Hematopoietic multipotent progenitor cell treated with erythropoietin and hydrocortisone succinate and interleukin-3 and kit ligand, for 15 days (in vitro differentiated cells): ENCODE data around the gene OR10H5.
"Not testable (repeated sequence)": the region's sequence is repeated elsewhere in the genome, so short reads cannot be mapped to it uniquely, and the experiment has no call there.

Source experiments
- DNase-seq: peaks from one replicate; pipeline ENCODE4 v3.0.0-alpha.2; 2015; ENCODE audit warnings: low spot score

Gene OR10H5, protein sequence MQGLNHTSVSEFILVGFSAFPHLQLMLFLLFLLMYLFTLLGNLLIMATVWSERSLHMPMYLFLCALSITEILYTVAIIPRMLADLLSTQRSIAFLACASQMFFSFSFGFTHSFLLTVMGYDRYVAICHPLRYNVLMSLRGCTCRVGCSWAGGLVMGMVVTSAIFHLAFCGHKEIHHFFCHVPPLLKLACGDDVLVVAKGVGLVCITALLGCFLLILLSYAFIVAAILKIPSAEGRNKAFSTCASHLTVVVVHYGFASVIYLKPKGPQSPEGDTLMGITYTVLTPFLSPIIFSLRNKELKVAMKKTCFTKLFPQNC

DNA sequence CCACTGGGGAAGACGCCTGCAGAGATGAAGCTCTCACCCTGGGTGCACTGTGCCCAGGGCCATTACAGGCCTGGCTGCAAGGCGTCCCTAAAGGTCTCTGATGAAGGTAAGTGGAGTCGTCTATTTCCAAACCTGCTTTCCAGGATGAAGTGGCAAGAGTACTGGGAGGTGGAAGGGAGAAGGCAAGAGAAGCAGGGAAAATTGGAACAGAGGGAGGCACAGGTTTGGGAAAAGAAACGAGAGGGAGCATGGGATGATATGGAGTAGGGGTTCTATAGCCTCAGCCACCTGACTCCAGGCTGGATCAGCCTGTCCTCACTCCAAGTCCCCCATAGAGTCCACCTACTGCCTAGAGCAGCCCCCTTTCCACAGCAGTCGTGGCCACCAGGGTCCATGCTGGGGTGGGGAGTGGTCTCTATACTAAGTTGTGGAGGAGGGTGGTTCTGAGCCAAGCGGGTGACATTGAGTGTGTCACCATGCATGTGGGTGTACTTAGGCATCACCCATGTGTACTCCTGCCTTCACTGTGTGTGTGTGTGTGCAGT lies at the start of gene OR10H5:
OR10H5 (plus strand) TSS at position 51 of the 545 bp plus-strand sequence. CDS start 6,388 bp downstream, outside the sequence.
- no peak for DNase-seq

DNA sequence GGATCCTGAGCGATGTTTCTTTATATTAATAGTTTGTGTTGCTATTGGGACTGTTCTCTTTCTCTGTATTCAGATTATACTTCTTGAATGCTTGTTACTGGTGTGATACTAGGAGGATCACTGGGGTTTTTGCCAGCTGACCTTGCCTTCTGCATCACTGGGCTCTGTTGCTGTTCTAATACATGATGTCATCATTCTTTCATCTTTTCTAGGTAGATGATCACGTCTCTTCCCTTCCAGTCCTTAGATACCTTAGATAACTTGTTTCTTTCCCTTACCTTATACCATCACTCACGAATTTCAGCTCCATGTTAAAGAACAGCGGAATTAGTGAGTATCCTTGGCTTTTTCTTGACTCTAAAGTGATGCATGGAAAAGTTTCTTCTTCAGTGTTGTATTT lies 49.7 kb upstream of the OR10H5 start, which contains the start of gene OR10H3:
OR10H3 (plus strand) TSS at position 264 of the 400 bp plus-strand sequence. CDS start 3,408 bp downstream, outside the sequence.
- no peak for DNase-seq

DNA sequence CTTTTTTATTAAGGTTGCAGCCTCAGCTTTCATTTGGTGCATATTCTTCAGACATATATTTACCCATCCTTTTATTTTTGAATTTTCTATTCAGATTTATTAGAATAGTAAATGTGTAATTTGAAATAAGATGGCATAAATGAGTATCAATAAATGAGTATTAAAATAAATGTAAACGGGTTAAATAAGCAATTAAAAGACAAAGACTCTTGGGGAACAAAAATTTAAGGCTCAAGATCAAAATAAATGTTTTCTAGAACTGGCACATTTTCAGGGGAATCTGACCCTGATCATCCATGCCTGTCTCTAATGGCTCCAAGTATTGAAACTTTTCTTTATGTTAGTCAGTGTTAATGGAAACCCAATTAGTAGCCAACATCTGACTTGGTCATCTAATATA lies 46.7 kb upstream of the OR10H5 start:
- DNase-seq: no peak

DNA sequence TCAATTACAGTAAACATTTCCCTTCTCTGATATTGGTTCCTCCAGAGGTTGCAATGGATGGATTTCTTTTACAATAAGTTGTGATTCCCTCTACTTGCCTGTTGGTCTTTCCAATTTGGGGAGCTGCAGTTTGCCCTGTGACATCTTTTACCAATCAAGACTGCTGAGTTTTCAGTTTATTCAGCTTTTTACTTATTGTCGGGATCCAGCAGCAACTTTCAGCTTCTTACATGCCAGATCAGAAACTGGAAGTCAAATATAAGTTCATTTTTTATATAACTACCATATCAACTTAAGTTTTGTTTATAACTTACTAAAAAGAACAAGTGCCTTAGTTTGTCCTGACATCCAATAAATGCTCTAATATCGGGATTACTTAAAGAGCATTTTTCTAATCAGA lies 39.2 kb upstream of the OR10H5 start:
- DNase-seq: no peak

DNA sequence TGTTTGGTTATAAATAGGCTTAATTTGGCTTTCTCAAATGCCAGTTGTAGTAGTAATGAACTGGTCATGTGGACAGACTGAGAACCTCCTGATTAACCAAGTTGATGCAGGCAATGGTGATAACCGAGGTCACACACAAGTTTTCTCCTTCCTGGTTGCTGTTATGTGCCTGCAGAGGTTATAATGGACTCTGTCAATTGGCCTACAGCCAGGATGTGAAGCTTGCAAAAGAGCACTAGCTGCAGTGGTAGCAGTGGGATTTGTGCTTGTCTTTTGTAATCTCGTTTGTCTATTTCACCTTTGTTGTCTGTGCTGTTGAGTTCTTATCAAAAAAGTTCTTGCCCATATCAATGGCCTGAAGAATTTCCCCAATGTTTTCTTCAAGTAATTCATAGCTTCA lies 29.1 kb upstream of the OR10H5 start:
- no peak for DNase-seq

DNA sequence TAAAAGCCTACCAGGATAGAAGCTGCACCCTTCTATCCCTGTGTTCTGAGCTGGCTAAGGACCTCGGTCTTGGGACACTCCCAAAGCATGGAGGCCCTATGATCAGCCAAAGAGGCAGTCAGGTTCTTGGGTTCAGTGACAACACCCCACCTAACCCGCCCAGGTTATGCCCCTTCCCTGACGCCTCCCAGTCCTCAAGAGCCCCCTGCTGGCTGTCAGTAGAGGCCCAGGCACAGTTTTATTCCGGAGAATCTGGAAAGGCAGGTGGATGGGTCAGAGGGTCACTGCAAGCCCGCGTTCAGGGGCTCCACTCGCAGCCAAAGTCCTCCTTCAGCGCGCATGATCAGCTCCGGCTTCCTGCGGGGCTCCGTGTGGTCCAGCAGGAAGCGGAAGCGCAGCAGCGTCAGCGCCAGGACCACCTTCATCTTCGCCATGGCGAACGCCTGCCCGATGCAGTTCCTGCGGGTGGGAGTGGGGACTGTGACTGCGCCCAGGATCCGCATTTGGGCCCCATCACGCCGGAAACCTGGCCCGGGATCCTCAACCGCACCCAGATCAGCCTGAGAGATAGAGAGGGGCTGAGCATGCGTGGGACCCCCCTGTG lies 27.4 kb upstream of the OR10H5 start:
- DNase-seq: peak; percentile 12

DNA sequence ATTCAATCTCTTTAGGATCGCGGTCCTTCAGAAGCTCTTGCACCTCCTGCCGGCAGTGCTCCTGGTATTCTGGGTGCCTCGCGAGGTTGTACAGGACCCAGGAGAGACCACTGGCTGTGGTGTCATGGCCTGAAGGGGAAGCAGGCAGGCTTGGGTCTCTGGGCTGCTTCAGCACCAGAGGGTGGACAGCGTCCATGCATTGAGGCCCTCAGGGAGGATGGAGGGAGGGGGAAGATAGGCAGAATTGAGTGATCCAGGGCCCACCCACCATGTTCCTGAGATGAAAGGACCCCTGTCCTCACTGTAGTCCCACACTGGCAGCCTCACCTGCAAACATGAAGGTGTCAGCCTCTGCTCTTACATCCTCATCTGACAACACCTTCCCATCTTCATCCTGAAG lies 17.9 kb upstream of the OR10H5 start:
- no peak for DNase-seq

DNA sequence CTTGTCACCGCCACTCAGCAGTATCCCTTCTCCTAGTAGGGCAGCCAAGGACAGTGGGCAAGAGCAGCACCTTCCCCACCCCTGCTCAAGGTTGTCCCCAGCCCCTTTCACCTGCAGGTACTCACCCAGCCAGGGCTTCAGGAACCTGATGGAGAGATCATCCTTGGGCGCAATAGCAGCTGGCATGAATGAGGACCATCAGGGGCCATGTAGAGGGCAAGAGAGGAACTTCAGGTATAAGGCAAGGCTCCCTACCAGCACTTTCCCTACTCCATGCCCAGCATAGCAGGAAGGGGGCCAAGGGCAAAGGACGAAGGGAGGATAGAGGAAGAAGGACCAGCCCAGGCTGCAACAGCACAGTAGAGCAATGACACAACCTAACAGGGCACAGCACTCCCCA lies 13.3 kb upstream of the OR10H5 start:
- DNase-seq: not testable (repeated sequence)

DNA sequence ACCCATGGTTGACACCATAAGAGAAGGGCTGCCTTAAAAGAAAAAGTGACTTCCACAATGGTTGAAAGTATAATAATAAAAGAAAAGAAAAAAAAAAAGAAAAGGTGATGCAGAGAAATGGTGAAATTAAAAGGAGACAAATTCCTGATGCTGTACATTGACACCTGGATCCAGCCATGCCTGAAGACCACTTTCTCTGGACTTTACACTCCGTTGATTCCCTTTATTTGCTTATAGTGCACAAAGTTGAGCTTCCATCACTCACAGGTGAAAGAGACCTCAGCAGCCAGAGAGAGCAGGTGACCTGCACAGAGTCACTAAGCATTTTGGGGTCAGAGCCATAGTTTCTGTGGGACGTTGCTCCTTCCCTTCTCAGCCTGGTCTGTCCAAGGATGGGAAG lies 12.2 kb upstream of the OR10H5 start:
- no peak for DNase-seq

DNA sequence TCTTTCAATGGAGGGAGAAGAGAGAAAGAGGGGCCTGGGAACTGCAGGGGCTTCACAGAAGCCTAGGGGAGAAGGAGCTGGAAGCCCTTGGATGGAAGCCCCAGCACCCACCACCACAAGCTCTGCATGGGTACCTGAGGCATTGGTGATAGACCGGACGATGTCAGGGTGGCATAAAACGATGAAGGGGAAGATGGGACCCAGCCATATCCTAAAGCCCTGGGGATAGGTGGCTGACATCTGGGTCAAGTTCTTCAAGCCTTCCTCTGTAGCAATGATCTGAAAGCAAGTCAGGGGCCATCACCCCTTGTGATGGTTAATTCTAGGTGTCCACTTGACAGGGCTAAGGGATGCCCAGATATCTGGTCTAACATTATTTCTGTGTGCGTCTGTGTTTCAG lies 11.2 kb upstream of the OR10H5 start:
- DNase-seq: no peak

DNA sequence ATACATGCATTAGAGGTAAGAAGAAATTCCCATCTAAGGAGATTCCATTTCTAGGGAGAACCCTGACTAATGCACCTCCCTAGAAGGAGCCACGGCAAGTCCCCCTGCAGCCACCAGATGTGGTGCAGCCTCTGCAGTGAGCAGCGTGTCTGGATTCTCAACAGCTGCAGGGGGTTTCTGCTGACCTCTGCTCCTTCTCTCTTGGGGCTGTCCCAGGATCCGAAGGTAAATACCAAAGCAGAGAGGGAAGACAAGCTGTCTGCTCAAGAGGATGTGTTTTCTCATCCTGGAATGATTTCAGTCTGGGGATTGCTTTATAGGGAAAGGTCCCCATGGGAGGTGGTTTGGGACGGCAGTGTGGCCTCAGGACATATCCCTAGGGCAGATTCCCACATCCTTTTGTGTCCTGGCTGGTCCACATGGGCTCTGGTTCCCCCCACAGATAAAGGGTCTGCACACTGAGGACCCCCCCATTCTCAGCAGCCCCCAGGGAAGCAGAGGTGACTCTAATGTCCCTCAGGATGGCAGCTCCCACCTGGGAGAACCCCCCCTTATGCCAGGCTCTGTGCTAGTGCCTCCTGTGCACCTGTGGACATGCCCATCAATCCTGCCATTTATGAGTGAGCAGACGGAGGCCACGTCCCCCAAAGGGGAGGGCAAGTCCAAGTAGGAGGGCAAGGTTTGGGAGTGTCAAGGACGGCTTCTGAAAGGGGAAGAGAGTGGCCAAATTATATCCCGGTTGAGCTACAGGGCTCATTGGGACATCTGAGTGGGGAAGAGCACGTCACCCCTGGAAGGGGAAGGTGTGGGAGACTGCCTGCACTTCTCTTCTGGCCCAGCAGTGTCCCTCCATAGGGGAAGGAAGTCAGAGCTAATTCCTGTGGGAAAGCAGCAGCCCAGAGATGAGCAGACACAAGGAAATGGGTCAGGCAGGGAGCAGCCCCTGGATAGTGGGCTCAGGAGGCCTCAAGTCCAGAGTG lies 10.2 kb upstream of the OR10H5 start:
- DNase-seq: no peak

DNA sequence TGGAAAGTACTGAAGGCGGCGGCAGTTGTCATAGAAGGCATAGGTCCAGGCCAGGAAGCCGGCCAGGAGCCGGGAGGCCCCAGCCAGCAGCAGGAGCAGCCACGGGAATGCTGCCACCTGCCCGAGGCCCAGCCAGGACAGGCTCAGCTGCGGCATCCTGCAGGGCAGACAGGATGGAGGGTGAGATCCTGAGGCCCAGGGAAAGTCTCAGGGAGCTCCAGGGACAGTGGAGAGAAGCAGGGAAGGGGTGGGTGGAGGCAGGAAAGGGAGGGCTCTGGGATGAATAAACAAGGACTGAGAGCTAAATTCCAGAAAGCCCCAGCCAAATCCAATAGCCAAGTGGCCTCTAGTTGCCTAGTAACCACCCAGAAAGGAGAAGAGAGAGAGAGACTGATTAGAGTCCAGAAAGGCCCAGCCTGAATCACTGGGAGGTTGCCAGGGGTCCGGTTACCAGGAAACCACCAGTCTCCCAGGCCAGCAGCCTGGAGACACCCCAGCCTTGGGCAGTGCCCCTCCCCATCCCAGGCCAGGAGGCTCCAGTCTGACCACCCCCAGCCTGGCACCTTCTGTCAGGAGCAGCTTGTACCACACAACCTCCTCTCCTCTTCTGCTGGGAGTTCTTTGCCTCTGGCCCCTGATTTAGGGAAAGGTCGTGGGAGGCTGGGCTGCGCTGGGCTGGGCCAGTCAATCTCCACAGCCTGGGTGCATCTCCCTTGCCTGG lies 7.5 kb upstream of the OR10H5 start:
- DNase-seq: no peak

DNA sequence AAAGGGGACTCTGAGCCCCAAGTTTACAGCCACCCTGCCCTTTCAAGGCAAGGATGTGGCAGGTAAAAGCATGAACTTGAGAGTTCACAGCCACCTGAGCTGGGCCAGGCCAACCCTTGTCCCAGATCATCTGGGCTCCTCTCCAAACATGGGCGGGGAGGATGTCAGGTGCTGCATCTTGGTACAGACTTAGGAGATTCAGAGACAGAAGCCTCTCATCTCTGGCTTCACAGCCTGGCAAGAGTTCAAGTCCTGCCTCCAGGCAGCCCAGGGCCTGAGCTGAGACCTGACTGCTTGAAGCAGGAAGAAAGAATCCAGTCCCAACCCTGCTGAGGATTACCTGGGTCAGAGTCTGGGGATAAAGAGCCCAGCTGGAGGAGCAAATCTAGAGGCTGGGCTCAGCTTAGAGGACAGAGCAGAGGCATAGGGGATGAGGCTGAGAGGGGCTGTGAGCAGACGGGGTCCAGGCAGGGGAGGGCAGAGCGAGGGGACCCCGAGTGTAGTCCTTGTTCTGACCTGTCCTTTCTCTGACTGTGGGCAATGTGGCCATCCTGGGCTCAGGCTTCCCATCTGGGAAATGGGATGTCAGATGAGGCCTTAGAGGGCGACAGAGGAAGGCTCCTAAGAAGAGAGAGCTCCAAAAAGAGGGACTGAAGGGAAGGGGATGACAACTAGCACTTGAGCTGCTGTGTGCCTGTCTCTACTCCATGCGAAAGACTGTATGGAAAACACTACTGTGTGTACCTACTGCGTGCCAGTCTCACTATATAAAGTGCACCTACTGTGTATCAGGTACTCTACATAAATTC lies 6.6 kb upstream of the OR10H5 start:
- DNase-seq: no peak

DNA sequence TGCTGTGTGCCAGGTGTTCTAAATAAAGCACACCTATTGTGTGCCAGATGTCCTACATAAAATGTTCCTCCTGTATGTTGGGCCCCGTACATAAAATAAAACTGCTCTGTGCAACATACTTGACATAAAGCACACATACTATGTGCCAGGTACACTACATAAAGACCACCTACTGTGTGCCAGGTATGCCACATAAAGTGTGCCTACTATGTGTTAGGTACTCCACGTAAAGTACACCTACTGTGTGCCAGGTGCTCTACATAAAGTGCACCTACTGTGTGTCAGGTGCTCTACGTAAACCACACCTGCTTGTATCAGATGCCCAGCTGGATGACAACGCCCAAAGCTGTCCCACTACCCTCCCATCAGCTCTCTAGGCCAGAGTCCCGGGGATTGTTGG lies 5.8 kb upstream of the OR10H5 start:
- no peak for DNase-seq

DNA sequence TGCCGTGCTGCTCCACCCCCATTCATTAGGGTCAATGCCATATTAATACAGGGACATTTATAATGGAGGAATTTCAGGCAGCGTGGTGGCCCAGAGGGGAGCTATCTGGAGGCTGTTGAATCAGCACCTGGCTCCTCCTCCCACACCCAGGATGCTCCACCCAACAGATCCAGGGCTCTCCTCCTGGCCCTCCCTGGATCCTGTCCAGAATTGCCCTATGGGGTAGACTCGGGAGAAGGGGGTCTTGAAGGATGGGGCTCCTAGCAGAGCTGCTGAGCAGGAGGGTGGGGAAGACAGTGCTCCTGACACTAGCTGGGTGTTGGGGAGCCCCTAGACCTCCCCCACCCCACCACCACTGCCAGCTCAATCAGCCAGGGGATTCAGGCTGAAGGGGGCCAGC lies 5.2 kb upstream of the OR10H5 start:
- no peak for DNase-seq

DNA sequence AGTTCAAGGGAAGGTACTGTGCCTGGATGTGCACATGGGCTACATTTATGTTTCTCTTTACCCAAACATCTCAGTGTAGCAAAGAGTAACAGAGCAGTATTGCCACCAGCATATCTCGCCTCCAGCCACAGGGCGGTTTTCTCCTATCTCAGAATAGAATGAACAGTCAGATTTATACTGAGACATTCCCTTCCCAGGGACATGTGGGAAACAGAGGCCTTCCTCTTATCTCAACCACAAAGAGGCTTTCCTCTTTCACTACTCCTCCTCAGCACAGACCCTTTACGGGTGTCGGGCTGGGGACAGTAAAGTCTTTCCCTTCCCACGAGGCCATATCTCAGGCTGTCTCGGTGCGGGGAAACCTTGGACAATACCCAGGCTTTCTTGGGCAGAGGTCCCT lies 4.6 kb upstream of the OR10H5 start:
- not testable (repeated sequence) for DNase-seq

DNA sequence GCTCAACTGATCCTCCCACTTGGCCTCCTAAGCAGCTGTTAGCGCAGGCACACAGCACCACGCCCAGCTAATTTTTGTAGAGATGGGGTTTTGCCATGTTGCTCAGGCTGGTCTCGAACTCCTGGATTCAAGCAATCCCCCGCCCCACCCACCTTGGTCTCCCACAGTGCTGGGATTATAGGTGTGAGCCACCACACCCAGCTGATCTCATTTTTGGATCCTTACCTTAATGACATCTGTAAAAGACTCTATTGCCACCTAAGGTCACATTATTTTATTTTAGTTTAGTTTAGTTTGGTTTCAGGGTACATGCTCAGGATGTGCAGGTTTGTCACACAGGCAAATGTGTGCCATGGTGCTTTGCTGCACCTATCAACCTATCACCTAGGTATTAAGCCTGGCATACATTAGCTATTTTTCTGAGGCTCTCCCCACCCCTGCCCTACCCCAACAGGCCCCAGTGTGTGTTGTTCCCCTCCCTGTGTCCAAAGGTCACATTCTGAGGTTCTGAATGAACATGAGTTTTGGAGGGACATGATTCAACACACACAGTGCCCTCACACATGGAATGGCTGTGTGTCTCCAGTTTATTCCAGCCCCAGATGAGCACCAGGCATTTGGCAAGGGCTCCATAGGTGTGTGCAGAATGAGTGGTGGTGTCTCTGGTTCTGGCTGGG lies 1.3 kb downstream of the OR10H5 start:
- no peak for DNase-seq

DNA sequence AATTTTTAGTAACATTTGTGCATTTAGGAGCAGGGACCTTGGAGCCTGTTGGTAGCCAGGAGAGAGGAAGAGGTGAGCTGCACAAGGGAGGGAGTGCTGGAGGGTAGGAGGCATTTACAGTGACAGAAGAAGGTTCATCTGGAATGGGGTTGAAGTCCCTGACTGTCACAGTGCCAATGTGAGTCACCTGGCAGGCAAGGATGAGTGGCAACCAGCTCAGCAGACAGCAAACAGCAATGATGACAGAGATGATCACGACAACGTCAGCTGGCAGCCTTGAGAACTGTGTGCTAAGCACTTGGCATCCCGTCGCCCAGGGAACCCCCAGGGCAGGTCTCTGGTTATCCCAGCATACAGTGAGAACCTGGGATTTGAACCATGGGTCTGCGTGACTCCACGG lies 2.6 kb downstream of the OR10H5 start:
- no peak for DNase-seq

DNA sequence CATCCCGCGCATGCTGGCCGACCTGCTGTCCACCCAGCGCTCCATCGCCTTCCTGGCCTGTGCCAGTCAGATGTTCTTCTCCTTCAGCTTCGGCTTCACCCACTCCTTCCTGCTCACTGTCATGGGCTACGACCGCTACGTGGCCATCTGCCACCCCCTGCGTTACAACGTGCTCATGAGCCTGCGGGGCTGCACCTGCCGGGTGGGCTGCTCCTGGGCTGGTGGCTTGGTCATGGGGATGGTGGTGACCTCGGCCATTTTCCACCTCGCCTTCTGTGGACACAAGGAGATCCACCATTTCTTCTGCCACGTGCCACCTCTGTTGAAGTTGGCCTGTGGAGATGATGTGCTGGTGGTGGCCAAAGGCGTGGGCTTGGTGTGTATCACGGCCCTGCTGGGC lies 6.8 kb downstream of the OR10H5 start:
- DNase-seq: not testable (repeated sequence)

DNA sequence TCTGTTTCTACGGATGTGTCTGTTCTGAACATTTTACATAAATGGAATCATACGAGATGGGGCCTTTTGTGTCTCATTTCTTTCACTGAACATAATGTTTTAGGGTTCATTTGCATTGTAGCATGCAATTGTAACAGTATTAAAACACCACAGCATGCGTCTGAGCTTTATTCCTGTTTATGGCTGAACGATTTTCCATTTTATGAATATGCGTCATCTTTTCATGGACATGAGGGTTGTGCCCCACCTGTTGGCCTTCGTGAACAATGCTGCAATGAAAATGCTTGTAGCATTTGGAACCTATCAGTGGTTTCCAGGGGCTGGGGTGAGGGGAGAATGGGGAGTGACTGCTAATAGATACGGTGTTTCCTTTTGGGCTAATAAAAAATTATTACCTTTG lies 22.9 kb downstream of the OR10H5 start:
- no peak for DNase-seq
